HG02852 (cell line): Measurements from ENCODE around the gene C2orf49.

Source experiments
- ATAC-seq: cut with Tn5 transposase; IDR thresholded peaks from one replicate; pipeline ENCODE4 v1.9.1; 2021; ENCODE audit warnings: mild to moderate bottlenecking, moderate library complexity; ENCODE audit not compliant: unreplicated experiment

Gene C2orf49

DNA sequence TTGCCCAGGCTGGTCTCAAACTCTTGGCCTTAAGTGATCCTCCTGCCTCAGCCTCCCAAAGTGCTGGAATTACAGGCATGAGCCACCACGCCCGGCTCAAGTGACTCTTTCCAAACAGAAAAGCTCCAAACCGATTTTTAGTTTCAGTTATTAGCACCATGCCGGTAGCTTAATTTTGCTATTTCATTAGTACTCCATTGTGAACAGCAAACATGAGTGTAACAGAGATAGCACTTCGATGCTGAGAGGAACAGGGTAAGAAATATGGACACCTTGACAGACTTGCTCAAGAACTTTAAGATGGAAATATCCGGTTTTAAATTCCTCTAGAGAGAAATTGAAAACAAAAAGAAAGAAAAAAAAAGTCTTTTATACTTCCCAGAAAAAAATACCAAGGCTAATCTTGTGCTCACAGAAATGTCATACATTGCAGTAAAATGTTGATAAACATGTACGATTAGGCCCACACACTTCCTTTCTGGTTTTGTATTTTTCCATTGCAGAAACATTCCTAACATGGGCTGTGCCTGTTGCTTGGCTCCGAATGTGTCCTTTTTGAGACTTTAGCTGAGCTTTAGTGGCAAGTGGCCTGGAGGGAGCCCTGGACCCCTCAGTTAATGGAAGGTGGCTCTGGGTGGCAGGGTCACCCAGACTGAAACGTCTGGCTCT, 43.2 kb downstream of the C2orf49 start:
- no peak for ATAC-seq

DNA sequence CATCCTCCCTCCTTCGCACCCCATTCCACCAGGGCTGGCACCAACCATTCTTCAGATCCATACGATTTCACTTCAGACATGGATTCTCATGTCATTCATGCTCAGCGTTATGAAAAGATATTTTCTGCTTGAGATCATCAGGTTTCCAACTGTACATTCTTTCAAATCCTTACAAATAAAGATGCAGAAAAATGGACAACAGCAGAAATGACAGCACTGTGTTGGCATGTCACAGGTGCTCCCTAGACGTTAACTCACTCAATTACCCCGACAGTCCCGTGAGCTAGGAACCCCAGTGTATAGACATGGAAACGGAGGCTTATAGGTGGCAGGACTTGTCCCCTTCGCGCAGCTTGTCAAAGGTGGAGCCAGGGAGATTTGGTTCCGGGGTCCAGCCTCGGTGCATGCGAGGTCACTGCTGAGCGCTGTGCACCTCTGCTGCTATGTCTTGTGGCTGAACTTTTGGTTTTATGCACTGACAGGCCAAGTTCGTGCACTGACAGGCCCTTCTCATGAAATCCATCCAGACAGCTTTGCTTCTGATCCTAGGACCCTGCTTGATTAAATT, 43.8 kb downstream of the C2orf49 start:
- no peak for ATAC-seq

DNA sequence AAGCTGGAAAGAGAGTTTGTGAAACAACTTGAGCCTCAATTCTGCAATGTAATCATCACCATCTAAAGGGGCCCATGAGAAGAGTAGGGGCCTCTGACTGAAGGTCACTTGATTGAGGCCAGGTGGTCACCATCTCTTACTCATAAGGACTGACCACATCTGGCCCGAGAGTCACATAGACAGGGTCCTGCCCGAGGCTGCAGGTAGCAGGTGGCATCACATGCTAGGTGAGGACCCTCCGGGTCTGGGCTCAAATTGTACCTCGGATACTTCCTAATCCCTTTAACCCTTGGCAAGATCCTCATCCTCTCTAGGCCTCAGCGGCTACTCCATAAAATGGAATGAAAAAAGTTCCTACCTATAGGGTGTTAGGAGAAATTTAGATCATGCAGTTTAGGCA, 44.8 kb downstream of the C2orf49 start:
- no peak for ATAC-seq

DNA sequence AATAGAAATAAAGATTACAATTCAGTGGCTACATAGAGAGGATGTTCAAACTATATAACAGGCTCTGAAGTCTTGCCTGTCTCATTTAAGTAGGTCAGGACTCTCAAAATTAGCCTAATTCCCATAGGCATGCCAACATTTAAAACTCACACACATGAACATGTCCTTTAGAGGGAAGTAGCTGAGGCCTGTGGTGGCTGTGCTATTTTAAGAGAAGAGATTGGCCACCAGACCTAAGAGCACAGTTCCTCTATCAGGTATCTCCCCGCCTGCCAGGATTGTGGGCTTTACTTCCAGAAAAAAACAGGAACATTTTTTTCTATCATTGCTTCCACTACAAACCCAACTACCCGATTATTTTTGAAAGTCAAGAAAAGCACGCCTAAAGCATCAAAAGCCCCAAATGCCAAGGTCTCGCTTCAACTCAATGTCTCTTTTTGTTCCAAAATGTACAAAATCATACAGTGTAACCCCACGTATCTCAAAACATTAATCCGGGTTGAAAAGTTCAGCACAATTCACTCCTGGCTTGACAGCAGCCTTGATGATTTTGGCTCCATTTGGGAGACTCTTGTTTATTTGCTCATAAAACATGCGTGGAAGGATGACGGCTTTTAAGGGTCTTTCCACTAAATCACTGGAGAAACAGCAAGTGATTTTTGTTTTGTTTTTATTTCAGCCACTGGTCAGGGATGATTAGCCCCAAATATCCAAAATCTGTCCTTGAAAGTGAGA, 46.3 kb downstream of the C2orf49 start:
- ATAC-seq, result no peak

DNA sequence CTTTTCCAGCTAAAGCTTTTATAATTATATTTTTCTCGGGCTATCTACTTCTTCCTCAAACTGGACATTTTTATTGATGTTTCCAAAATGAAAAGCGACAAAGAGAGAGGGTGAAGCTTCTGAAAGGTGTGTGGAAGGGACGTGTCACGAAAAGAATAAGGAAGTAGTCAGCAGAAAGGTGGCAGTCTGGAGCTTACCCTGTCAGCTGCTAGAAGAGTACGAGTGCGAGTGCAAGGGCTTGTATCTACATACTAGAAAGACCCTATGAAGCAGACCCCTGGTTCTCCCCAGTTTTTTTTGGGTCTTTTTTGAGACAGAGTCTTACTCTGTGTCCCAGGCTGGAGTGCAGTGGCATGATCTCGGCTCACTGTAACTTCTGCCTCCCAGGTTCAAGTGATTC, 46.9 kb downstream of the C2orf49 start:
- ATAC-seq, result no peak

DNA sequence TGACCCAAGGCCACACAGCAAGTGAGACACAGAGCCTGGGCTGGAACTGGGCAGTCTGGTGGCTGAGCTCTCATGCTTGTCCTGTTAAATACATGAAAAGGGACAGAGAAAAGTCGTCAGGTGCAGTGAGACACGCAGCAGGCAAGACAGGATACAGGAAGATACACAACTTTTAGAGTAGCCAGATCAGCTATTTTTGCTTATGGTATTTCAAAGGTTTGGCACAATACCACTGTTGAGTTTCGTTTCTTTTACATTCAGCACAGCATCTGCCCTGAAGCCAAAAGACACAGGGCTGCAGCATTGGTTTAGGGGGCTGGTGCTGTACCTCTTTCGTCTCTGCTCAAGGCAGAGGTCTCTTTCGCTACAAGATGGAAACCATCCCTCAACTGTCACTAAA, 47.5 kb downstream of the C2orf49 start:
- ATAC-seq, result no peak

DNA sequence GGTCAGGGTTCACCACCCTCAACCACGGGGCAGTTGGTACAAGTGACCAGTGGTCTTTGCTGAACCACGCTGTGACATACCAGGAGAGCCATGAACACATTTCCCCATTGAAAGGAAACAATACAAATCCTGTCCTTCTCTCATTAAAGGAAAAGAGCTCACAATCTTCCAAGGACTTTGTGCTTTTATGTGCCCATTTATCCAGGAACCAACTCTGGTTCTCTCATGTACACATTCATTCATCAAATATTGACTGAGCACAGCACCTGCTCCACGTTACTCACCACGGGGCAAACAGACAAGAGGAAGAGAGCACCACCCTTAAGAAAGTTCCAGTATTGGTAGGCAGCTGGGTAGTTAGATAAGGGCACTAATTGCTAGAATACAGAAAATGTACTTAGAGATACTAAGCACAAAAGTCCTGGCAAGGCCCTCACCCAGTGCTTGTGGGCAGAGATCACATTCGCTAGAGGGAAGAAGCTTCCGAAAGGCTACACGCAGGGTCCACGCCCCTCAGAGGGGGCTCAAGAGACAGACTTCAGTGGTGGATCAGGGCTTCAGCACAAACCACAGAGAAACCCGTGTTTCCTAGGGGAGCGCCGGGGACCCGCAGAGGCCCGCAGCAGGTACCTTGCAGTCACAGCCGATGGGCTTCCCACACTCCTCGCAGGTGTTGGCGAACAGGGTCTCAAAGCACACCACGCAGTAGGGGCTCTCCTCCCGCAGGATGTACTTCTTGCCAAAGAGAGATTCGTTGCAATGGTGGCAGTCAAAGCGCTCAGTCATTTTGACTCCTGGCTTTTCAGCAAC, 48.6 kb downstream of the C2orf49 start:
- ATAC-seq, result no peak

DNA sequence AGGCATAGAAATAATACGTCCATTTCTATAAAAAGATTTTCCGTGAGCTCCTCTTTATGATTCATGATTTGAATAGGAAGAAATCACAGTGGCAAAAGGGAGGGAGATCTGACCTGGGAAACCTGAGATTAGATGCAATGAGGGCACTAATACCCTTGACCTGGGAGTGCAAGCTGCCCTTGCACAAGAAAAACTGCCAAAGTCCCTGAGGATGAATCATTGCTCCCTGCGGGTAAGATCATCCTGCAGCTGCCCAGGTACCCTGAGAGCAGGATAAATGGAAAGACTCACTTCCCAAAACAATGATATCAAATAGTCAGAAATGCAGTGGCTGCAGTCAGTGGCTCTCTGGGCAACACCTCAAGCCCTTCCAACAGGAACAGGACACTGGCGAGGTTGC, 49.9 kb downstream of the C2orf49 start:
- no peak for ATAC-seq

DNA sequence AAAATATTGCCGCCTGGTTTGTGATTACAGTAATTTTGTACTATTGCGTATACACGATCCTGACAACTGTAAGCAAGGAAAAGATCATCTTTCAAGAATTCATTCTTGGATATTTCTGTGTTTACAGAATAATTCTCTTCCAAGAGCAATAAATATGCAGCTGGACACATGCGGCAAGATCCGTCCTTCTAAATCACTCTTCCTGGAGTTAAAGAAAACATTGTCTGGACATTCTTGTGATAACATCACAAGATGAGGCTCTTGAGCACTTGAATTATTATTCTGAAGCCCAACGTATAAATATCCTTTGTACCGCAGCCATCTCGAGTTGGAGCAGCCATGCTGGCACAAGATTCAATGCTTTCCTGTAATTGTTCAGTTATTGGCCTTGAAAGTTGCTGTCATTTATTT, 51.6 kb downstream of the C2orf49 start:
- ATAC-seq, result no peak

DNA sequence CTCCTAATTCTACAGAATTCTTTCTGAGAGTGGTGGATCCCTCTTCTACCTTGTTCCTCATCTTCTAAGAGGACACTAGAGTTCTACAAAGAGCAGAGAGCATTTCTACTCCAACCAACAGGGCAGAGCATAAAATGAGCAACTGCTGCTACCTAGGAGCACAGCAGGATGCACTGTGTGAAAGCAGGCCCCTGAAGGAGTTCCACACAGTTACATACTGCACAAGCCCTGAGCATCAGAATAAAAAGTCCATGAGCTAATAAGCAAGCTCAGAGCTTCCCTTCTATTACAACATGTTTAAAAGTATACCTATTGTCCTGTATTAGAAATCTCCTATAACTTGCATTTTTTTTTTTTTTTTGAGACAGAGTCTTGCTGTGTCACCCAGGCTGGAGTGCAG, 53.1 kb downstream of the C2orf49 start:
- no peak for ATAC-seq

DNA sequence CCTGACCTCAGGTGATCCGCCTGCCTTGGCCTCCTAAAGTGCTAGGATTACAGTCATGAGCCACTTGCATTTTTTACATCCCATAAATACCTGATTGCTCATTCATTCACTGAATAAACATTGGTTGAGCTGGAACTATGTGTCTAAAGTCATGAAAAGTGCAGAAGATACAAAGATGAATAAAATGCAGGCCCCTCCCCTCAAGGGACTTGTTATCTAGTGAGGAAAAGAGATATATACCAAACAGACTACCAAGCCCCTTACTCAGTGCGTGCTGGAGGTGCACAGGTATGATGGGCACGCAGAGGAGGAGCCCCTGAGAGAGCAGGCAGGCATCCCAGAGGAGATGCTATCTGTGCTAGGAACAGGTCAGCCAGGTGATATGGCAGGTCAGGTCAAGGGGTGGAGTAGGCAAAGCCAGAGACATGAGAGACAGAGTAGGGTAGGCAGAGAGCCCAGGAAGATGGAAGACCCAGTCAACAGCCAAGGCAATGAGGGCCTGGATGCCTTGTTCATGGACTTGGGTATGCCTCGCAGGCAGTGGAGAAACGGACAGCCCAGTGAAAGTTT, 53.8 kb downstream of the C2orf49 start:
- no peak for ATAC-seq

DNA sequence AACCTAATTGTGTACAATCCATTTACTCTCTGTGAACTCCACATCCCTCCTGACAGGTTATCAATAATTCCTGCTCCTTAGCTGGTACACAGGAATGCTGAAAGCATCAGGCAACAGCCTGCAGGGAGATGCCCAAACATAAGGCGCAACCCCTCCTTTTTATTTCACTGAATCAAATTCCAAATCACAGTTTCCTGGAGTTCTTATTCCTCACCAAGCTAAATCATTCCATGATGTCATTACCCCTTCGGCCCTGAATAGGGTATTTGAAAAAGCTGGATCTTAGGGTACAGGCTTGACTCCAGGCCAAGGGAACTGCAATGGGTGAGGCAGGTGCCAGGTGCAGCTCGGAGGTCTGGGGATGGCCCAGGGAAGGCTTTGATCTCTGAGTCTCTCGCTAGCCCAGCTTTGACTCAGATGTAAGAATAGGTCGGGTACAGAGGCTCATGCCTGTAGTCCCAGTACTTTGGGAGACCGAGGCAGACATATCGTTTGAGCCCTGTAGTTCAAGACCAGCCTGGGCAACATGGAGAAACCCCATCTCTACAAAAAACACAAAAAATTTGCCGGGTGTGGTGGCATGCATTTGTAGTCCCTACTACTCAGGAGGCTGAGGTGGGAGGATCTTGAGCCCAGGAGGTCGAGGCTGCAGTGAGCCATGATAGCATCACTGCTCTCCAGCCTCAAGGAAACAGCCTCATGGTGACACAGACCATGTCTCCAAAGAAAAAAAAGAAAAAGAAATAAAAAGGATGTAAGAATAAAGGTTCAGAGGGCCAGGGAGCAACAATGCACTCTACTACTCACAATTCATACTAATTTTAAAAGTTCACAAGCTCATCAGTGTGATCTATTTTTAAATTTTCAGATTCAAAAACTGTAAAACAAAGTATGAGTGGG, 54.7 kb downstream of the C2orf49 start:
- no peak for ATAC-seq

DNA sequence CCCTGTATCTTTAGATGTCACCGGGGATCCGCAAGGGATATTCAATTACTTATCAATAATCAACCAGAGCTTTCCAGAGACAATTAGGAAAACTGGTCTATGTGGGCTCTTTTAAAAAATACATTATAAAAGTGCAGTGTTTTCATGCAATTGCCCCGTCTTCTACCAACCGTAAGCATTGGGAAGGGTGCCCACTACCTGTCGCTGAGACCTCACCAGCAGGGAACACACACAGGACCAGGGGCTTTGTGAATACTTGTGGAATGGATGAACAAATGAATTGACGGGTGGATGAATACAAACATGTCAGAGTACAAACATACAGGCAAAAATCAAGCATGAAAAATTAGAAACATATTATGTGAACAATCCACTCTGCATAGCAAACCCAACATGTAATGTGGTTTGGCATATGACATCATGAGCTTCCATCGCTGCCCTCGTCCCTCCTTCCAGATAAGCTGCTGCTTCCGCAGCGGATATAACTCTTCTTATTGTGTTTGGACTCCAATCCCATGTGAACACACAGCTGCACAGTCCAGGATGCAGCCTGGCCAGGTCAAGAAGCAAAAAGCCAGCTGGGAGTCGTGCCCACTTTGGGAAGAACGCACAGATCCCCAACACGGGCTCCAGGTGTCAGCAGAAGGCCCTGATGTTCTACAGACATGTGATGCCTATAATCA, 56.2 kb downstream of the C2orf49 start:
- no peak for ATAC-seq

DNA sequence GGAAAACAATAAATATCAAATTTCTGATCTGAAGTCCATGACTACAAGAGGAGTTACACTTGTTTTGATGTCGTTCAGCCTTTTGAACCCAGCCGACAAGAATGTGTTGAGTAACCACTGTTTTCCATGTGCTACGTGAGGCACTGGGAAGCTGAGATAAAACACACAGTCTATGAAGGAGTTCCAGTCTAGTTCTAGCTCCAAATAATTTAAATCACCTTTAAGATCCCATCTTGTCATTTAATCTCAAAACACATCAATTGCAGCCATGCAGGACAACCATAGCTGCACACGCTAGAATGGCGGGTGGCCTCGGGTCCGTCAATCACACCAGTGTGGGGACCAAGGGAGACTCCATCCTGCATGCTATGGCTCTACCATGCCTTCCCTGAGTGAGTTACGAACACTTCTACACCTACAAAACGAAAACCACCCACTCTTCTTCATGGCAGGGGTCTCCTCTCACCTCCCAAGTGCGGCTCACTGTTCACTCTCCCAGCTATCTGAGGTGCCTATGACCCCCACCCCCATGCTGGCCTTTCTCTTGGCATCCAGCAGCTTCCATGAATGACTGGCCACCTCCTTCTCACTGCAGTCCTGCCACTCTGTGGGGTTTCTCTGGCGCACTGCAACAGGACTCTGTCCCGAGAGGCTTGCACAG, 57.7 kb downstream of the C2orf49 start:
- no peak for ATAC-seq

DNA sequence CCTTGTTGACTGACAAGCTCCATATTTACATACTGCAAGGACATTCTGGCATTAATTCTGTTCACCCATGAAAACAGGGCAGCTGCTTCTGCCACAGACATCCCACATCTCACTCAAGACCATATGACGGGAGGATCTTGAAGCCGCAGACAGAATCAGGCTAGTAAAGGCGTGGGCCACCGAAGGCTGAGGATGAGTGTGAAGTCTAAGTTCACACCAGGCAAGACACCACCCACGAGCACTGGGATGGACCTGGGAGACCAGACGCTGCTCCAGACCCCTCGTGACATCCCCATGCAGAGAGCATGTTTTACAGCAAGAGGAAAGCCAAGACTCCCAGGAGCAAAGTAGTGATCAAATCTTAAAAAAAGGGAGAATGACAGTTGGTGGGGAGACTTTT, 58.4 kb downstream of the C2orf49 start:
- no peak for ATAC-seq

DNA sequence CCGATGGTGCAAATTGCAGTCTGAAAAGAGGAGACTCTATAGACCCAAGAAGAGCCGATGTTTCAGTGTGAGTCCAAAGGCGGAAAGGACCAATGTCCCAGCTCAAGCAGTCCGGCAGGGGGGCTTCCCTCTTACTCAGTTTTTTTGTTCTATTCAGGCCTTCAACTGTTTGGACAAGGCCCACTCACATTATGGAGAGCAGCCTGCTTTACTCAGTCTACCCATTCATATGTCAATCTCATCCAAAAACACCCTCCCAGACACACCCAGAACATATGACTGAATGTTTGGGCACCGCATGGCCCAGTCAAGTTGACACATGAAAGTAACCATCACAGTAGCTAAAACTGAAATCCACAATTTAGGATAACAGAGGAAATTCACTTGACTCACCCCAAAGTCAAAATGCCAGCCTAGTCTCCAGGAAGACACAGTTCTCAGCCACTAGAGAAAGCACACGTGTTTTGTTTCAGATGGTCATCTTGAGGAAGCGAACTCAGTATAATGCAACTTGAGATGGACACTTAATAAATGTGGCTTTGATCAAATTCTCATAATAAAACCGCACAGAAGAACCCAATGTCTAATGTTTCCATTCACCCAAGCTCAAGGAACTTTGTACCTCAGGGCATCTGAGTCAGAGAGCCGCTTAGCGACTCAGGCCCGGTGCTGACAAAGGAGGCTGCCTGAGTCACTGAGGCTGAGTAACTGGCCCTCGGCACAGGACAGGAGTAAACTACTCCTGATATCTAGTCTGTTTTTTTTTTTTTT, 59.1 kb downstream of the C2orf49 start:
- ATAC-seq, result no peak

DNA sequence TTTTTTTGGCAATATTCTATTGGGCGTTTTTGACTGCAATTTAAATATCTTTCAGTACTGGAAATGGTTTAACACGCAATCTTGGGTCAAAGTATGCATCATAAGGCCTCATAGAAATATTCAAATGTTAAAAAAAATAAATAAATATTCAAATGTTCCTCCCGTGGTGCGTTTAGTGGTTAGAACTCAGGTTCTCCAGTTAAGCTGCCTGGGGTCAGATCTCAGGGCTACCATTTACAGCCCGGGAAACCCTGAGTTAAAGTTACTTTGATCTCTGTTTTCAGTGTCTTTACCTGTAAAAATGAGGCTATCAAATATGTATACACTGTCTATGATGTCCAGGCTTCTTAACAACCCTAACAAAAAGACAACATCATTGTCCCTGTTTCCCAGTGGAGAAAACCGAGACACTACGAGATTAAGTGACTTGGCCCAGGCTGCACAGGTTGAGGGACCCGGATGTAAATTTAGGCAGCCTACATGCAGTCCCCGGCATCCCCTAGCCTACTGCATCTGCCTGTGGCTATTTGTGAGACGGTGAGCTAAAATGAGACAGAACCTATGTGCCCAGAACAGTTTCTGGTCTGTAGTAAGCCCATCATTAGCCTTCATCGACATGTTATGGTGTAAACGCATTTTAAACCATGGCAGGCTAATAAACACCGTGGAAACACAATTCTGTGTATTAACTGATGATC, 59.8 kb downstream of the C2orf49 start:
- no peak for ATAC-seq

DNA sequence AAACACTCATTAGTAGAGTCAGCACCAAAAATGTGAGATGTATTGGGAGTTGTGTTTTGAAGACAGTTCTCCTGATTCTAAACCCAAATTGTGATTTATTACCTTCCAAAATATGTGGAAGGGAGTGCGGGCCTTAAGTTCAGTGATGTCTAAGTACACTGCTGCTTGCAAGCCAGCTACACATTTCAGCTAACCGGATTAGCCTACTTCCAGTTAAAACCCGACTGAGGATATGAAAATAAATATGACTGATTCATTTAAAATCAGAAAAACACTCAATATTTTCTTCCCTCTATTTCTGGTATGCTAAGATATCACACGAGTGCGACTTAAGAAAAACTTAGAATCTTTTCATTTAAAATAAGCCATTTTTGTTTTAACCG, 60.6 kb downstream of the C2orf49 start:
- no peak for ATAC-seq
